PC-3 (cell line): ENCODE measurements around the gene PLA2G4A.
"Not testable (repeated sequence)": the region's sequence is repeated elsewhere in the genome, so short reads cannot be mapped to it uniquely, and the experiment has no call there.

ENCODE experiments used
- CTCF ChIP-seq: fragments of 300-600 bp; sonication (generic); conservative IDR thresholded peaks from 2 replicates; pipeline ENCODE4 v1.5.1; 2017; ENCODE audit warnings: antibody characterized with exemption, low read depth, mild to moderate bottlenecking, low read length
- EZH2 ChIP-seq: fragments of 300-600 bp; sonication (generic); IDR thresholded peaks from one replicate; pipeline ENCODE4 v1.6.1; 2017; ENCODE audit warnings: antibody characterized with exemption, mild to moderate bottlenecking, low read length; ENCODE audit not compliant: unreplicated experiment

- TF ChIP-seq CTCF = peak; percentile 42; the same call in 1 of the 2 replicates
- not testable (repeated sequence) for TF ChIP-seq EZH2
These were observed 88.5 kb downstream of the PLA2G4A start for GRCh38 chr1:186917106-186917786.
